Neural progenitor cell (in vitro differentiated cells): ENCODE results near the gene ANKRD11.

ENCODE experiments used
- EZH2phosphoT487 ChIP-seq: fragments of 200-600 bp; sonication (generic); IDR thresholded peaks from 2 replicates; pipeline ENCODE4 v1.6.1; 2017; ENCODE audit warnings: antibody characterized with exemption
- TF ChIP-seq, protein P1 (sequence below): fragments of 200-600 bp; sonication (generic); IDR thresholded peaks from 2 replicates; pipeline ENCODE4 v1.5.1; 2017; ENCODE audit warnings: antibody characterized with exemption, mild to moderate bottlenecking

GRCh38 chr16:89325861-89326471, 164.4 kb downstream of the ANKRD11 start:
- TF ChIP-seq, protein P1, sequence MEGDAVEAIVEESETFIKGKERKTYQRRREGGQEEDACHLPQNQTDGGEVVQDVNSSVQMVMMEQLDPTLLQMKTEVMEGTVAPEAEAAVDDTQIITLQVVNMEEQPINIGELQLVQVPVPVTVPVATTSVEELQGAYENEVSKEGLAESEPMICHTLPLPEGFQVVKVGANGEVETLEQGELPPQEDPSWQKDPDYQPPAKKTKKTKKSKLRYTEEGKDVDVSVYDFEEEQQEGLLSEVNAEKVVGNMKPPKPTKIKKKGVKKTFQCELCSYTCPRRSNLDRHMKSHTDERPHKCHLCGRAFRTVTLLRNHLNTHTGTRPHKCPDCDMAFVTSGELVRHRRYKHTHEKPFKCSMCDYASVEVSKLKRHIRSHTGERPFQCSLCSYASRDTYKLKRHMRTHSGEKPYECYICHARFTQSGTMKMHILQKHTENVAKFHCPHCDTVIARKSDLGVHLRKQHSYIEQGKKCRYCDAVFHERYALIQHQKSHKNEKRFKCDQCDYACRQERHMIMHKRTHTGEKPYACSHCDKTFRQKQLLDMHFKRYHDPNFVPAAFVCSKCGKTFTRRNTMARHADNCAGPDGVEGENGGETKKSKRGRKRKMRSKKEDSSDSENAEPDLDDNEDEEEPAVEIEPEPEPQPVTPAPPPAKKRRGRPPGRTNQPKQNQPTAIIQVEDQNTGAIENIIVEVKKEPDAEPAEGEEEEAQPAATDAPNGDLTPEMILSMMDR, result no peak
- no peak for TF ChIP-seq EZH2phosphoT487
